SH-SY5Y (cell line): ENCODE measurements around the gene NME8.

Experiments used
- GATA2 ChIP-seq: IDR thresholded peaks from 2 replicates; pipeline ENCODE4 v1.6.1; 2011; ENCODE audit warnings: mild to moderate bottlenecking, low read depth, low read length
- GATA3 ChIP-seq: IDR thresholded peaks from 2 replicates; pipeline ENCODE4 v1.6.1; 2011; ENCODE audit warnings: low read depth, mild to moderate bottlenecking, low read length, moderate library complexity

NME8 gene

GRCh38 chr7:37848297-37848696, at the start of gene NME8:
Gene NME8 (plus strand): TSS chr7:37848597. CDS start chr7:37850267, 1,670 bp downstream.
- no peak for TF ChIP-seq GATA2
- no peak for TF ChIP-seq GATA3

GRCh38 chr7:37806152-37806551, 42.2 kb upstream of the NME8 start:
- no peak for TF ChIP-seq GATA2

DNA sequence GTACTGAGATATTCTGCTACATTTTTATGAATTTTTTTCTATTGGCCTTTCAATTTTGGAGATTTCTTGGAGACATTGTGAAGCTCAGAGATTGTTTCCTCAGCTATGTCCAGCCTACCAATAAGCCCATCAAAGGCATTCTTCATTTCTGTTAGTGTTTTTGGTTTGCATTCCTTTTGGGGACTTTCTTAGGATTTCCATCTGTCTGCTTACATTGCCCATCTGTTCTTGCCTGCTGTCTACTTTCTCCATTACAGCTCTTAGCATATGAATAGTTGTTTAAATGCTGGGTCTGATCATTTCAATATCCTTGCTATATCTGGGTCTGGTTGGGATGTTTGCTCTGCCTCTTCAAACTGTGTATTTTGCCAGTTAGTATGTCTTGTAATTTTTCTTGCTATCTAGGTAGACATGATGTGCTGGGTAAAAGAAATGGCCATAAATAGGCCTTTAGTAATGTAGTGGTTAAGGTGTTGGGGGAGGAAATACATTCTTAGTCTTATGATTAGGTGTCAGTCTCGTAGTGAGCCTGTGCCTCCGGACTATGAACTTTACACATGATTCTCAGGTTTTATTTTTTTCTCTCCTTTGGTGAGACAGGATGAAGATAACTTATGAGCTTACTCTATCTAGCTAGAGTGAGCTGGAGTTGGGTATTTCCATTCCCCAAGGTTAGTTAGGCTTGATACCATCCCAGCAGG, 32.6 kb upstream of the NME8 start:
- TF ChIP-seq GATA2: no peak
- no peak for TF ChIP-seq GATA3

DNA sequence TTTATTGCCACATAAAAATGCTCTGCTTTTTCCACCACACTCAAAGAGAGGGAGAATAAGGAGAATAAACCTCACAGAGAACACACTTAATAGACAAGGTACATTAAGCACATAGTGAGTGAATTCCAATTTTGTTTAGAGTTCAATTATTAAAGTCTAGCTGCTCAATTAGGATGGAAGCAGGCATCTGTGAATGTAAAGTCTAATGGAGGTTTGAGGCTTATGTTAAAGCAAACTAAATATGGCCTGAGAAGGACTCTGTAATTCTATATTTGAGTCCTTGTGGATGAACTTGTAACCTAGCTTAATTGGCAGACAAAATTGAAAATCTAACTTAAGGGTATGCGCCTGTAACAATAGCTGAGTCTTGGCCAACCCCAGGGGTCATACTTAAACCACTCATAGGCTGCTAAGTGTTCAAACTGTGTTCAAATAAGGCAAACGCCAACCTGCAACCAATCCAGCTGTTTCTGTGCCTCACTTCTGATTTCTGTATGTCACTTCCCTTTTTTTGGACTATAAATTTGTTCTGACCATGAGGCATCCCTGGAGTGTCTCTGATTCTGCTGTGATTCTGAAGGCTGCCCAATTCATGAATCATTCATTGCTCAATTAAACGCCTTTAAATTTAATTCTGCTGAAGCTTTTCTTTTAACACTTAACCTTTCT, 31.3 kb upstream of the NME8 start:
- TF ChIP-seq GATA2: no peak
- no peak for TF ChIP-seq GATA3

GRCh38 chr7:37817591-37817960, 30.8 kb upstream of the NME8 start:
- TF ChIP-seq GATA3 (no peak), GATA2 (no peak)

DNA sequence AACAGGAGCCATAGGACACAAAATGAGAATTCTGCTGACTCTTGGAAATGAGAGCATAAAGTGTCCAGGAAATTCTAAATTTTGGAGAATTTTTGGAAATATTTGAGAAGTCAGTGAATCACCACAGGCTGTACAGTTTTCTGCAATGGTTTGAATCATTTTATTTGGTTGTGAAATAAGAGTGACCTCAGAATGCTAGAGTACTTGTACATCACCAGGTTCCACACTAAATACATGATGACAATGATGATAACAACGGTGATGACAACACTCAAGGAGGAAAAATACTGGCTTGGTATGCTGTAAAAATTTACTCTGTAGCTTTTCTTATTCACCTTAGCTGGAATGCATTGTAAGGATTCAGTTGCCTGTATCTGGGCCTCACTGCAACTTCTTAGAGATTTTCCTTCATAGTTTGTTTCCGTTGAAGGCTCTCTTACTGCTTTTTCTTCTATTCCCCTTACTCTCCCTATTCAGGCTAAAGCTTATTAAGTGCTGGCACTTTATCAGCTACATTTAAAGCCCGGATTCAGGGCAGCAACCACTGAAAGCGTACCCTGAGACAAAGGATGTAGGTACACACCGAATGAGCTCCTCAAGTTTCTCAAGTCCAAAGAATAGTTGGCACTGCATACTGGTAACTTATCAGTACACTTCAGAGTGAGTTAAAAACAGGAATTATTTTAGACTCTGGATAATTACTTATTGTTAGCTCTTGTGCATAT, 30.2 kb upstream of the NME8 start:
- no peak for TF ChIP-seq GATA3

GRCh38 chr7:37820708-37821468, 27.5 kb upstream of the NME8 start:
- TF ChIP-seq GATA3 (no peak), GATA2 (no peak)

- TF ChIP-seq GATA2 (no peak), GATA3 (no peak)
Observed at GRCh38 chr7:37822946-37823345, 25.5 kb upstream of the NME8 start.

GRCh38 chr7:37823557-37823956, 24.8 kb upstream of the NME8 start:
- TF ChIP-seq GATA2 (no peak), GATA3 (no peak)

GRCh38 chr7:37825038-37825437, 23.4 kb upstream of the NME8 start:
- TF ChIP-seq GATA2: no peak
- TF ChIP-seq GATA3: no peak

DNA sequence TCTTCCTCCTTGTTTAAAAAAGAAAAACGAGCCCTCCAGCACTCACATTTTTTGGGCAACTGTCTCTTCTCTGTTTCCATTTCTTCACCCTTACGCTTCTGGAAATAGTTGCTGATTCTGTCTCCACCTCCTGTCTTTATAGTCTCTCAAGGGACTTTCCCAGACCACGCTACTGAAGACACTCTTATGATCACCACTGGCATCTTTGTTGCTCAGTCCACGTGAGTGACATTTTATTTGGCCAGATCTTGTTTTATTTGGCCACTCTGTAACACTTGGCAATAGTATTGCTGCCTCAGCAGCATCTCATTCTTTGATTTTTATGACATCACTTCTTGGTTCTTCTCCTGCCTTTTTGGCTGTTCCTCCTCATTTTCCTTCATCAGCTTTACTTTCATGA, 21.6 kb upstream of the NME8 start:
- no peak for TF ChIP-seq GATA3
- no peak for TF ChIP-seq GATA2

DNA sequence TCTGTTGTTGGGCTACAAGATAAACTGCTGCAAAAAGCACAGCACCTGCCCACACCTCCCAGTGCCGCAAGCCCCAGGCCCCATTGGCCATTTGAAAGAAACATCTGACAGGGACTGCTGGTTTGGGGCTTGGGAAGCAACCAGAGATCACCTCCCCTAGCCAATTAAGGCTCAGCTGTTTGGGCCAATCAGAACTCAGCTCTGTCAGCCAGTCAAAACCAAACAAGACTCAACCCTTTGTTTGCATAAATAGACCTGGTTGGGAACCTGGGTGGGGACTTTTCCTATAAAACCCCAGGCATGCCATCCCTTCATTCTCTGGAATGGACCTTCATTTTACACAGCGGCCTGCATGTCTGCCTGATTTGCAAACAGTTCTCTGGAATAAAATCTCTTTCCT, 17.2 kb upstream of the NME8 start:
- TF ChIP-seq GATA2 (no peak), GATA3 (no peak)

DNA sequence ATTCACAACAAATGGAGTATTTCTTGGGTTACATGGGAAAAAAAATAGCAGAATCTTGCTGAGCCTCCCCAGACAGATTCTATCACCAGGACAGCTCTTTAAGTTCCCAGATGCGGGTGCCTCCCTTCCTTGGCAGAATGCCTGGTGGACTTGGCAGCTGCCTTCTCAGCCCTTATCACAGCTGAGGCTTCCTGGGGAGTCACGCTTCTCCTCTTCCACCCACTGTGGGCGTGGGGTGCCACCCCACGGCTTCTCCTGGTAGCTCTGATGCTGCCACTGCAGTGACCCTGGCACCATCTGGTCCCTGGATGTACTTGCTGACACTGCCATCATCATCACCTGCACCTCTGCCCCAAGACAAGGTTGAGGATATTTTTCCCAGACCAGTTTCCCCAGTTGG, 16.2 kb upstream of the NME8 start:
- TF ChIP-seq GATA2 (no peak), GATA3 (no peak)

- TF ChIP-seq GATA2 (peak; percentile 78), GATA3 (peak; percentile 48; the same call in 1 of the 2 replicates)
Observed at GRCh38 chr7:37833107-37833817, 15.1 kb upstream of the NME8 start.

GRCh38 chr7:37833818-37834146, 14.6 kb upstream of the NME8 start:
- TF ChIP-seq GATA3 (no peak), GATA2 (no peak)

- TF ChIP-seq GATA3: no peak
- no peak for TF ChIP-seq GATA2
Observed at GRCh38 chr7:37853468-37853867, 5.1 kb downstream of the NME8 start.
